ENCODE results near the gene WDPCP.
"Not testable (repeated sequence)": the region's sequence is repeated elsewhere in the genome, so short reads cannot be mapped to it uniquely, and the experiment has no call there.

Gene WDPCP, protein sequence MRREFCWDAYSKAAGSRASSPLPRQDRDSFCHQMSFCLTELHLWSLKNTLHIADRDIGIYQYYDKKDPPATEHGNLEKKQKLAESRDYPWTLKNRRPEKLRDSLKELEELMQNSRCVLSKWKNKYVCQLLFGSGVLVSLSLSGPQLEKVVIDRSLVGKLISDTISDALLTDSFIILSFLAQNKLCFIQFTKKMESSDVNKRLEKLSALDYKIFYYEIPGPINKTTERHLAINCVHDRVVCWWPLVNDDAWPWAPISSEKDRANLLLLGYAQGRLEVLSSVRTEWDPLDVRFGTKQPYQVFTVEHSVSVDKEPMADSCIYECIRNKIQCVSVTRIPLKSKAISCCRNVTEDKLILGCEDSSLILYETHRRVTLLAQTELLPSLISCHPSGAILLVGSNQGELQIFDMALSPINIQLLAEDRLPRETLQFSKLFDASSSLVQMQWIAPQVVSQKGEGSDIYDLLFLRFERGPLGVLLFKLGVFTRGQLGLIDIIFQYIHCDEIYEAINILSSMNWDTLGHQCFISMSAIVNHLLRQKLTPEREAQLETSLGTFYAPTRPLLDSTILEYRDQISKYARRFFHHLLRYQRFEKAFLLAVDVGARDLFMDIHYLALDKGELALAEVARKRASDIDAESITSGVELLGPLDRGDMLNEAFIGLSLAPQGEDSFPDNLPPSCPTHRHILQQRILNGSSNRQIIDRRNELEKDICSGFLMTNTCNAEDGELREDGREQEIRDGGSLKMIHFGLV

DNA sequence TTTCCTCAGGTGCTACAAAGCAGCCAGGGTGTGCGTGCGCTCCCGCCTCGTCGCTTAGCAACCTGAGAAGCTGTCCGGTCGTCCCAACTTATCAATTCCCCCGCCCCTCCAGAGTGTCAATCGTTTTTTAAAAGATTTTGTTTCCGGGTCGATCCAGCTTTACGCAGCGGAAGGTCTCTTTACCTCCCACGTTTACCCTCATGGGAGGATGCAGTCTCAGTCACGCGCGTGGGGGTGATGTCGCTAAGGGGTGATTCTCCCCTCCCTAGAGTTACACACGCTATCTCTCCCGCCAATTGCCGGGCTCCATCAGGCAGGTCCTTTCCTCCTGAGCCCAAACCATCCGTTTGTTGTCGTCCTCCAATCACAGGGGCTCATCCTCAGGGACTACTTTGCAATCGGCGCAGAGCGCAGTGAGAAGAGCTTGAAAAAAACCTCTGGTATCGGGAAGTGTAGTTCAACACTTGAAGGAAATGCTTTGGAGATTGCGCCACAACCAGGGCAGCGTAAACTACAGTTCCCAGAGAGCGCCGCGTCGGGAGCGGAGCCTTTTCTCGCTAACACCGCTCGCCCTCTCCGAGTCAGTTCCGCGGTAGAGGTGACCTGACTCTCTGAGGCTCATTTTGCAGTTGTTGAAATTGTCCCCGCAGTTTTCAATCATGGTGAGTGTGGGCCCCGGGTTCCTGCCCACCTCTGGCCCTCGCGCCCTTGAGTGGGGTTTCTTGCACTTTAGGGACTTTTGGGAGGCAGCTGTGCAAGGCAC, at the start of gene WDPCP, which contains the start of gene MDH1:
WDPCP (minus strand) TSS at position 93 of the 763 bp plus-strand sequence. CDS start 206 bp downstream, outside the sequence.
MDH1 (plus strand) TSS at position 579 of the 763 bp plus-strand sequence; CDS start at position 660, 81 bp downstream.
- DNase-seq (ENCODE audit: low read depth in 2 of 2), result peak; percentile 86 to 89

DNA sequence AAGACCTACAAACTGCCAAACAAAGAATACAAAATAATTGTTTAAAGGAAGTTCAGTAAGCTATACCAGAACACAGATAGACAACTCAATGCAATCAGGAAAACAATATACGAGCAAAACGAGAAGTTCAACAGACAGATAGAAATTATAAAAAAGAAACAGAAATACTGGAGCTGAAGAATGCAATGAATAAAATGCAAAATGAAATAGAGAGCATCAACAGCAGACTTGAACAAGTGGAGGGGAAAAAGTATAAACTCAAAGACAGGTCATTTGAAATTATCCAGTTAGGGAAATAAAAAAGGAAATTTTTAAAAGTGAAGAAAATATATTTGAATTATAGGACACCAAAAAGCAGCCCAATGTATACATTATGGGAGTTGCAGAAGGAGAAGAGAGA, 44.1 kb upstream of the WDPCP start:
- DNase-seq (ENCODE audit: low read depth in 2 of 2), result no peak

DNA sequence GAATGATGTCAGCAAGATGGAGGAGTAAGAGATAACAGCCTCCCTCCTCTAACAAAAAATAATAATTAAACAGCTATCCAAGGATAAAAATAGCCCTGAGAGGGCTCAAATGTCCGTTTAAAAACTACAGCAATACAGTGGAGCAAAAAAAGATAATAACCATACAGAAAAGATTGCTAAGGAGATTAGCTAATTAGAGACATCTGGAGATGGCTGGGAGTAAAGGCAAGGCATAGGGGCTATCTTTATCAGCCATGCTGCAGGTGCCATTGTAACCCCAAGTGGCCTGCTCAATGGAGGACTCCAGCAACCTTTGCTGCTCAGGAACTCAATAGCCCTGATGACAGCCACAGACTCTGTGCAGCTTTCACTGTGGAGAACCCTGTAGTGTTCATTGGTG, 43.2 kb upstream of the WDPCP start:
- no peak for DNase-seq (ENCODE audit: low read depth in 2 of 2)

DNA sequence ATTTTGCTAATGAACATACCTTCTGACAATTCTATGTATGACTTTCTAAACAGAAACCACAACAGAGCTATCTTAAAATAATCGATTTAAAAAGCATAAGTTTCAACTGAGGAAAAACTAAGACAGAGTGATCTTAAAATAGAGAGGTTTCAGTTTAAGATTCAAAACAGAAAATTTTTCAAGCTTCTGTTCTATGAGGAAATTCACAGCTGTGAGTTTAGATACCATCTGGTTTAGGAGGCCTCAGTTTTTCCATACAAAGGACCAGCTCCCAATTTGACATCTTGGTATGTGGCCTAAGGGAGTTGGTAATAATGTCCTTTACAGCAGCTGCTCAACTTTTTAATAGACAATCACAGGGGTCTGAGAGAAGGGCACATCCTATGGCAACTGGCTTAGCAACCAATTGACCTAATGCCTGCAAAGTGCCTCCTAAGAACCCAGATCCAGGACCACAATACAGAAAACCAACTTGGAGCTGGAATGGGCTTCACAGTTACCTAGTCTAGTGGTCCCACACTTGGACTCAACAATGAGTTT, 40.2 kb upstream of the WDPCP start:
- no peak for DNase-seq (ENCODE audit: low read depth in 2 of 2)

DNA sequence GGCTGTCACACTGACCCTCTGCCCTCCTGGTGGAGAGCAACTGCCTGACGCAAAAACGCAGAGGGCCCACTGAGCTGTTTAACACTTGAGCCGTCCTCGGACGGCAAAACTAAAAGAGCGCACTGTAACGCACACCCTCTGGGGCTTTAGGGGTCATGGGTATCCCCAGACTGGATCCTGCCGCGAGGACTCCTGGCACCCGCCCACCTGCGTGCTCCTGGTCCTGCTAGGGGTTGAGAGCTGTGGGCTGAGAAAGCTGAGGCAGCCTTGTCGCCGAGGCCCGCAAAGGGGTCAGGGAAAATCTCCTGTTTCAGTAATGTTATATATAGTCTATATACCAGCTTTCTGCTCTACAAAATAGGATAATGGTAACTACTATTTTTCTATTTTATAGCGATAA, 39.6 kb upstream of the WDPCP start:
- no peak for DNase-seq (ENCODE audit: low read depth in 2 of 2)

DNA sequence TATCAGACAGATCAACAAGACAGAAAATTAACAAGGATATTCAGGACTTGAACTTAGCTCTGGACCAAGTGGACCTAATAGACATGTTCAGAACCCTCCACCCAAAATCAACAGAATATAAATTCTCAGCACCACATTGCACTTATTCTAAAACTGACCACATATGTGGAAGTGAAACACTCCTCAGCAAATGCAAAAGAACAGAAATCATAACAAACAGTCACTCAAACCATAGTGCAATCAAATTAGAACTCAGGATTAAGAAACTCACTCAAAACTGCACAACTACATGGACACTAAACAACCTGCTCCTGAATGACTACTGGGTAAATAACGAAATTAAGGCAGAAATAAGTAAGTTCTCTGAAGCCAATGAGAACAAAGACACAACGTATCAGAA, 35.5 kb upstream of the WDPCP start:
- not testable (repeated sequence) for DNase-seq (ENCODE audit: low read depth in 2 of 2)

DNA sequence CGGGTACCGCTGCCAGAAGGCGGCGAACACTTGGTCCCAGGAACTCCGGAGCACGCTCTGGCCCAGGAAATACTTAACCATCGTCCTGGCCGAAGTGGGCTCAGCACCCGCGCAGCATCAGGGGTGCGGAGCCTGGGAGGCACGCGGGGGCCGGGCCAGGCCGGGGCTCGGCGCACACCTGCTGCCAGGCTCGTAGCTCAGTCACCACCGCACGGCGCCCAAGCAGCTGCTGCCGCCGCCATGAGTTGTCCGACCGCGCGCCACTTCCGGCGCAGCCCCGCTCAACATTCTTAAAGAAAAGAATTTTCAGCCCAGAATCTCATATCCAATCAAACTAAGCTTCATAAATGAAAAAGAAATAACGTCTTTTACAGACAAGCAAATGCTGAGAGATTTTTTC, 34.5 kb upstream of the WDPCP start:
- no peak for DNase-seq (ENCODE audit: low read depth in 2 of 2)

DNA sequence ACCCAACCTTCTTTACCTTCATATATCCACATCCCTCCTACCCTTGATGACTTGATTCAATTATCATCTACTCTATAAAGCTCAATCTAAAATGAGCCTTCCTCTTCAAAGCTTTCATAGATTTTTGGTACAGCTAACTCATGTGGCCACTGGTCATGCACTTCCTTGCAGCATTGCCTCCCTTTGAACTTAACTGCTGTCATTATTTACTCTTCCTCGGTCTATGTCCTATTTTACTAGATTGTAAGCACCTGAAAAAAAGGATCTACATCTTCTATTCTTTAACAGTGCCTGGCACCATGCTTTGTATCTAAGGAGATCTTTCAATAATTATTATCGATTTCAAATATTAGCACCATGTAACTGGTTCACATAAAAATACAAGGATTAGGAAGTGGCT, 31.1 kb upstream of the WDPCP start:
- DNase-seq (ENCODE audit: low read depth in 2 of 2), result no peak

DNA sequence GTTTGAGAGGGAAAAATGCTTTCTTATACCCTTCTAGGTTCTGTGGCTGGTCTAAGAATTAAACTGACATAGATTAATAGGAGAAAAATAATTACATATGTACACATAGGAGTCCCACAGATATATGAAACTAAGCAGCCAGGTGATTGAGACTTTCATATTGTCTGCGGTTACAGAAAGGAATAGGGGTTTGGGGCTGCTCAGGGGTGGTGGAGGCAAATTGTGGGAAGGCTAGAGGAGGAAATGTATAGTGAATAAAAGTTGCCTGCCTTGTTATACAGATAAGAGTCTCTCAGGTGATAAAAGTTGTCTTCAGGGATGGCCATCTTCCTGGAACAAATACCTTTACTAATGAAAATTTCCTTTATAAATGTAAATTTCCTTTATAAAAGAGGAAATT, 29.1 kb upstream of the WDPCP start:
- DNase-seq (ENCODE audit: low read depth in 2 of 2), result no peak

DNA sequence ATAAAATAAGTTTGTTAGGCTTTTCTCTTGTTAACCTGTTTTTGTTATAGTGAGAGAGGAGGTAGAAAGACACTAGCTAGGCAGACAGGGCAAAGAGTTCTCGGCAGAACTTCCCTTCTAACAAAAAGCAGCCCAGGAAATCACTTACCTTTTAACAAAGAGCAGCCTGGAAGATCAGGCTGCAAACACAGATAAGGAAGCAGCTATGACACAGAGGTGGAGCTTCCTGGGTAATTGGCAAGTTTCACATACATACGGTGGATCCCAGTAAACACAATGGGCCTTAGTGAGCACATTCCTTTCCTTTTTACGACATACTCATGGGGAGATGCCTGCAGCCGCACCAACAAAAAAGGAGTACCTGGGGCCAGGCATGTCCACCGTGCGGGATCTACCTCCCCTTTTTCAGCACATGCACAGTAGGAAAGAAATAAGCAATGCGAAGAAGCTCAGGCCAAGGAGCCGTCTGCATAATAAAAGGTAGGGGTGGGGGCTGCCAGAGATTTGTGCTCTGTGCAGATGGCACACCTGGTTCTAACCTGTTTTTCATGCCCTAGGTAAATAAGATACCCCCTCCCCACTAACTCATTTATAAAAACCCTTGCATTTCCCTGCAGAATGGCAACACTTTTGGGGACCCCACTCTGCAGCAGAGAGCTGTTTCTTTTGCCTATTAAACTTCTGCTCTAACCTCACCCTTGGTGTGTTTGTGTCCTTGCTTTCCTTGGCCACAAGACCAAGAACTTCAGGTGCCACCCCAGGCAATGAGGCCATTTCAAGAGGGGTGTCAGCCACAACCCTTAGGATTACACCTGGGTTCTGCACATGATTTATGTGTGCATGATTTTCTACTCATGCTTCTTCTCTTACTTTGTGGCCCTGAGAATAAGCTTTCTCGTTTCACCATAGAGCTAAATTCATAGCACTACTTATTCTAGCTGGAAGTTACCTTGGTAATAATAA, 27.0 kb upstream of the WDPCP start:
- DNase-seq (ENCODE audit: low read depth in 2 of 2), result no peak

DNA sequence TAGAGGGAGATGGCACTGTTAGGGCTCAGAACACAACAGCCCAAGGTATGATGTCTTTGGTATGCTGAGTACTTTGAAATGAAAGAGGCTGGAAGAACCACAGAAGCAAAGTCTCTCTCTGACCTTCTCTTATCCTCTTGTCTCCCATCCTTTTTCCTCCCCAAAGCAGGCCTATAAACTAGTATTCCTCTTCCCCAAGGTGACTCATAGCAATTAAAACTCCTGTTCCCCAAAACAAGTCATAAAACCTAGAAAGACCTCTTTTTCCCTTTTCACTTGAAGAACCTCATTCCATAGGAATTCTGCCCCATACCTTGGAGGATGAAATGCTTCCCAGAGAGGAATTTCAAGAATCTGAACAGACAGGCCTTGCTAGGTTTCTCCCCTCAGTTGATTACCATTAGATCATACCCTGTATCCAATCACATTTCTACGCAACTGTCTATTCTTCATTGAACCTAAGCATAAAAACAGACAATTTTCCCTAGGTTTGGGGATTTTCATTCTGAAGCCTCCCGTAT, 26.2 kb upstream of the WDPCP start:
- no peak for DNase-seq (ENCODE audit: low read depth in 2 of 2)

DNA sequence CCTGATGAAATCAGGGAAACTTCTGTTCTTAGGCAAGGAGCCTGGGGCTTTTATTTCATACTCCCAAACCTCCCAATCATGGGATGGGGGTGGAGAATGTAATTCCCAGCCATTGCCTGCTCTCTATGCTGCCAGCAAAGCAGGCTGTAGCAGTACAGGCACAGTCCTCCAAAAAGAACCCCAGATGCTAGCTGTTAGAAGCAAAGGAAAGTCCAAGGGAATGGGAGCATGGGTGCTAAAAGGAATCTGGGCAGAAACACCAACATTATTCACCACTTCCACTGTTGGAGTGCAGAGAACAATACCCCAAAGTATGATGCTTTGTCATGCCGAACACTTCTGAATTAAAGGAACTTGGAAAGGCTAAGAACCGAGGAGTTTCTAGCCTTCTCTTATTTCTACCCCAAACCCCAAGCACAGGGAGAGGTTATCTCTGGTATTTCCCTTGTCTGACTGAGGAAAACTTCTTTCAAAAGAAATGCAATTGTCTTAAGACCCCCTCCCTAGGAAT, 25.2 kb upstream of the WDPCP start:
- DNase-seq (ENCODE audit: low read depth in 2 of 2), result no peak

DNA sequence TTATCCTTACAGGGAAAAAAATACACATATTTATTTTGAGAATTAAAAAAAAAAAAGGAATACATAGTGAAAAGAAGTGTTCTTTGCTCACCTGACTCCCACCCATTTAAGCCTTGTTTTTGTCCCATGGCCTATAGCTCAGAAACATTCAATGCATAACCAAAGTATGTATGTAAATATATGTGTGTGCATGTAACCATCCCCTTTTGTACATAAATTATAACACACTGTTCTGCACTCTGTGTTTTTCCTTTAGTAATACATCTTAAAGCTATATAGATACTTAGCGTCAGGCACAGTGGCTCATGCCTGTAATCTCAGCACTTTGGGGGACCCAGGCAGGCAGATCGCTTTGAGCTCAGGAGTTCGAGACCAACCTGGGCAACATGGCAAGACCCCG, 22.2 kb upstream of the WDPCP start:
- DNase-seq (ENCODE audit: low read depth in 2 of 2), result no peak

DNA sequence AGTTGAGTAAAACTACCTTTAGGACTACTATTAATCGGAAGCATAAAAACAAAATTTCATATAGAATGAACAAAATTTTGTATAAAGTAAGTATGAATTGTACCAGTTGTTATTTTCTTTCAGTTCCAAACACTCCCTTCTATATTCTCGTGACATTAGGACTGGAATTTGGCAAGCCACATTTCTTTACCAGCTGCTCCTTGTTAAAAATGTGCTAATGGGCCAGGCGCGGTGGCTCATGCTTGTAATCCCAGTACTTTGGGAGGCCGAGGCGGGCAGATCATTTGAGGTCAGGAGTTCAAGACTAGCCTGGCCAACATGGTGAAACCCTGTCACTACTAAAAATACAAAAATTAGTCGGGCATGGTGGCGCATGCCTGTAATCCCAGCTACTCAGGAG, 20.6 kb upstream of the WDPCP start:
- DNase-seq (ENCODE audit: low read depth in 2 of 2), result not testable (repeated sequence)

DNA sequence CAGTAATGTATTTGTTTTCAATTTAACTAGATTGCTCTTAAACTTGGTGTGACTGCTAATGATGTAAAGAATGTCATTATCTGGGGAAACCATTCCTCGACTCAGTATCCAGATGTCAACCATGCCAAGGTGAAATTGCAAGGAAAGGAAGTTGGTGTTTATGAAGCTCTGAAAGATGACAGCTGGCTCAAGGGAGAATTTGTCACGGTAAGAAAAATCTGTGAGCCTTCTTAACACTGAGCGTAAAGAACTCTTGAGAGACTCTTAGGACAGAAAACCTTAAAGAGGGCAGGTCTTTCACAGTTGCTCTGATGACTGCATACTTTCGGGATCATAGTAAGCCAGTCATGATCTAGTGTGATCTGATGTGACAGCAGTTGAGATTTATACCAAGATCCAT, 16.4 kb upstream of the WDPCP start:
- no peak for DNase-seq (ENCODE audit: low read depth in 2 of 2)

DNA sequence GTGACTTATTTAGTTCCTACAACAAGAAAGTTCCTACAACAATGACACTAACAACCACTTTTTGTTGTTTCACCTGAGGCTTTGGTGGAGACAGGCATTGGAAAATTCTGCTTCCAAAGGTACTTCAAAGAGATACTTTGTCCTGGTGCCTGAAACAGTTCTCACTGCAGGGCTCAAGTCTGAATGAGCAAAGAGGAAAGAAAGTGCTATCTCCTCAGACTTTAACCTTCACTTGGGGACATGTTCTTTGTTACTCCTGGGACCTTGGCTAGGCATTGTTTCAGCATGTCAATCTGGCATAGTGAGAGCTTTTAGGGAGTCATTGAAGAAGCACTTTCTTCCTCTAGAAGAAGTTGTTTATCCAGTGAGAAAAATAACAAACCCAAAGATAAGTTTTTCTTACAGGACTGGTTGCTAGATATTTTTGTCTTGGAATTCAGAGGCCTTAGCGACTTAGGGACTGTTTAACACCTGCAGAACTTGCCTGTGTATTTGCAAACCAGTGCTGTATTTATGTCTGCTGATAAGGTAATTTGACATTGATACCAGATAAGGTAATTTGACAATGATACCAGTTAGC, 12.7 kb upstream of the WDPCP start:
- DNase-seq (ENCODE audit: low read depth in 2 of 2), result no peak

DNA sequence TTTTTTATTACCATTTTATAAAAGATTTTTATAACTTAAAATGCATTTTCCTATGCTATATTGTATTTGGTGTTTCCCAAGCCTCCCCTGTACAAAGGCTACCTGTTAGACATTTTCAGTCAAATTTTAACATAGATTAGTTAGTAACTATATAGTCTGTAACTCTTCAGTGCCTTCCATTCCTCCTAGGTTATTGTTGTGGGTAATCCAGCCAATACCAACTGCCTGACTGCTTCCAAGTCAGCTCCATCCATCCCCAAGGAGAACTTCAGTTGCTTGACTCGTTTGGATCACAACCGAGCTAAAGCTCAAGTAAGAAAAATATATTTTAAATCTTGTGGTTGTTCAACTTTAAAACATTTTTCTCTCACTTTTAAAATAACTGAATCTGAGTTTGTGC, 10.7 kb upstream of the WDPCP start:
- no peak for DNase-seq (ENCODE audit: low read depth in 2 of 2)

DNA sequence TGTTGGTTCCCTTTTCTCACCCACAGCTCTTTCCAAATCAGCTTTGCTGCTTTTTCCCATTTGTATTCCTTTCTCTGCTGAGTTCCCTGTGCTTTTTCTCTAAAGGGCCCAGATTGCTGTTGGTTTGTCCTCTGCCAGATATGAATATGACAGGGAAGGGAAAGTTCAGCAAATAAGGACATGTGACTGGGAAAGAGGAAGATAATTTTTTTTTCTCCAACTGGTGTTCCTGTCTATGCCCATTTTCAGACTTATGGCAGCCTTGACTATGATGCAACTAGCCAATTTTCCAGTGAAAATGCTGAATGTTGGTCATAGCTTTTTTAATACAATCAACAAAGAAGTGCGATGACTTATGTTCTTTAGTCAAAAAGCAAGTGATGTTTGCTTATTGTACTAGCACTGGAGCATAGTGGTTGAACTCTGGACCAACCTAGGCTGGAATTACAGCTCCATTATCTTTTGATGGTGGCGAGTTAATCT, 8.2 kb upstream of the WDPCP start:
- no peak for DNase-seq (ENCODE audit: low read depth in 2 of 2)

DNA sequence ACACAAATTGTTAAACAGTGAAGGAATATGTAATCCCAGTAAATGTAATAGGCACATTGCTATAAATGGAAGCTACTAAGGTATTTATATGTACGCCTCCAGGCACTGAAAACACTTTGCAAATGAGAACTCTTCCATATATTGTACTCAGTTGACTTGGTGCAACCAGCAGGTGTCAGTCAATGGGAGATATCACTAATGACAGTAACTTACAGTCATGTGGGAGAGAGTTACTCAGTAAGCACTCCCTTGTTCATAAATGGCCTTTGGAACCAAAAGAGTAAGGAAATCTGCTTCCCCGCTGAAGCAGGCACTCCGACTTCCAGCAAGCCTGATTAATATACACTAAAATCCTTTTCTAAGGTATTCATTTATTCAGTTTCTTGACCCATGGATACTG, 6.4 kb upstream of the WDPCP start:
- DNase-seq (ENCODE audit: low read depth in 2 of 2), result no peak

All from stimulated activated CD4-positive, alpha-beta T cell treated with anti-CD3 and anti-CD28 coated beads, Interleukin-12 subunit alpha, Interleukin-12 subunit beta, amount 100 ng/mL, for 24 hours (primary cell).